ENCODE results near the gene HMGN1. TPM values are rescaled to one million over a fixed set of nuclear protein-coding genes. Genes with fewer than 3 reads are reported as not detected.

Gene HMGN1
- polyA plus RNA-seq, 1 of the 3 experiments (the other 2 are of a cell fraction), result 219 TPM

- Histone ChIP-seq H3K4me2 (peak overlapping the region; percentile 66), H3K4me3 (ENCODE audit: low read depth in 2 of 2, low read length in 1 of 2) (0 out of 4 replicates have a peak overlapping the region, but pooled peaks of 1 of the 2 experiments have one; percentile 18)
These were observed 38.0 kb upstream of the HMGN1 start for GRCh38 chr21:39386899-39387298.

GRCh38 chr21:39386194-39386593 is 37.3 kb upstream of the HMGN1 start:
- H3K27ac ChIP-seq (ENCODE audit: low read depth in 2 of 2, low read length in 1 of 2), result peak overlapping the region; percentile 52 to 80
- CTCF ChIA-PET, result interaction anchor here (1.0 to 2.0 kb wide), 4 partner anchors 13 to 73 kb away, joined by 3 to 6 read pairs (median 5); no protein-coding TSS in a partner anchor
- H3K79me2 ChIP-seq (ENCODE audit: insufficient read depth), result peaks cover 81% of the 10 kb centered on the region
- H3K4me2 ChIP-seq, result peak overlapping the region; percentile 72
- peak overlapping the region; percentile 46; the same call in 1 of the 2 replicates for H3K9ac ChIP-seq
- peaks cover 4 to 19% of the 10 kb centered on the region in 2 experiments; a peak in 3 of 4 replicates for H3K4me1 ChIP-seq (ENCODE audit: control insufficient read depth in 1 of 2, insufficient read depth in 2 of 2, low read depth in 1 of 2, low read length in 1 of 2)
- peak overlapping the region; percentile 17 to 33; a peak in 3 of 4 replicates for H3K4me3 ChIP-seq (ENCODE audit: low read depth in 2 of 2, low read length in 1 of 2)
- H3K36me3 ChIP-seq (replicated peaks in 1 of 2; ENCODE audit: control insufficient read depth in 1 of 2, insufficient read depth in 2 of 2, low read length in 1 of 2), result peaks cover 1 to 13% of the 10 kb centered on the region in 2 experiments
- H4K20me1 ChIP-seq (ENCODE audit: insufficient read depth), result peaks cover 4% of the 10 kb centered on the region; the same call in 1 of the 2 replicates
- H3F3A ChIP-seq (replicated peaks; ENCODE audit: insufficient read depth), result peaks cover 19% of the 10 kb centered on the region
- DNase-seq, result no peak
- POLR2A ChIA-PET, result interaction anchor here (1.0 to 3.0 kb wide), 2 partner anchors 37 to 203 kb away, joined by 4 to 19 read pairs; partner anchors contain the start of genes HMGN1 and PSMG1
- no peaks in the 10 kb centered on the region for H3K9me3 ChIP-seq
- H3K9me2 ChIP-seq, result no peaks in the 10 kb centered on the region
- no peaks in the 10 kb centered on the region for H3K27me3 ChIP-seq (ENCODE audit: insufficient read depth)
- H2AFZ ChIP-seq (ENCODE audit: low read depth), result 0 out of 2 replicates have a peak overlapping the region, but pooled peaks have one; percentile 68
- WGBS (ENCODE audit: low lambda C conversion rate), result 48% methylated on average over 4 of the region's 13 CpGs
- TF ChIP-seq GATA2 (CRISPR knock-in tag; IDR thresholded peaks at IDR 0.05) (no peak), USF2 (IDR thresholded peaks at IDR 0.05; ENCODE audit: borderline replicate concordance, low read depth, low read length) (no peak), CHD2 (IDR thresholded peaks at IDR 0.05; ENCODE audit: low read length, partially characterized antibody) (no peak), MEF2A (IDR thresholded peaks at IDR 0.05; ENCODE audit: borderline replicate concordance, low read depth) (no peak), RAD21 (IDR thresholded peaks at IDR 0.05; ENCODE audit: low read length) (no peak), SMC3 (IDR thresholded peaks at IDR 0.05; ENCODE audit: low read depth, low read length) (no peak), RCOR1 (IDR thresholded peaks at IDR 0.05; ENCODE audit: low read length) (no peak), JUND (IDR thresholded peaks at IDR 0.05) (no peak), MXI1 (IDR thresholded peaks at IDR 0.05; ENCODE audit: low read depth, low read length) (no peak), FOXM1 (IDR thresholded peaks at IDR 0.05; ENCODE audit: low read depth) (no peak), EP300 (IDR thresholded peaks at IDR 0.05; ENCODE audit: borderline replicate concordance in 1 of 2, low read depth in 1 of 2, low read length in 1 of 2) (no peak), NFIC (IDR thresholded peaks at IDR 0.05; ENCODE audit: borderline replicate concordance) (no peak), SIN3A (IDR thresholded peaks at IDR 0.05; ENCODE audit: borderline replicate concordance, low read depth, low read length) (no peak)
- TF ChIP-seq, protein P1, sequence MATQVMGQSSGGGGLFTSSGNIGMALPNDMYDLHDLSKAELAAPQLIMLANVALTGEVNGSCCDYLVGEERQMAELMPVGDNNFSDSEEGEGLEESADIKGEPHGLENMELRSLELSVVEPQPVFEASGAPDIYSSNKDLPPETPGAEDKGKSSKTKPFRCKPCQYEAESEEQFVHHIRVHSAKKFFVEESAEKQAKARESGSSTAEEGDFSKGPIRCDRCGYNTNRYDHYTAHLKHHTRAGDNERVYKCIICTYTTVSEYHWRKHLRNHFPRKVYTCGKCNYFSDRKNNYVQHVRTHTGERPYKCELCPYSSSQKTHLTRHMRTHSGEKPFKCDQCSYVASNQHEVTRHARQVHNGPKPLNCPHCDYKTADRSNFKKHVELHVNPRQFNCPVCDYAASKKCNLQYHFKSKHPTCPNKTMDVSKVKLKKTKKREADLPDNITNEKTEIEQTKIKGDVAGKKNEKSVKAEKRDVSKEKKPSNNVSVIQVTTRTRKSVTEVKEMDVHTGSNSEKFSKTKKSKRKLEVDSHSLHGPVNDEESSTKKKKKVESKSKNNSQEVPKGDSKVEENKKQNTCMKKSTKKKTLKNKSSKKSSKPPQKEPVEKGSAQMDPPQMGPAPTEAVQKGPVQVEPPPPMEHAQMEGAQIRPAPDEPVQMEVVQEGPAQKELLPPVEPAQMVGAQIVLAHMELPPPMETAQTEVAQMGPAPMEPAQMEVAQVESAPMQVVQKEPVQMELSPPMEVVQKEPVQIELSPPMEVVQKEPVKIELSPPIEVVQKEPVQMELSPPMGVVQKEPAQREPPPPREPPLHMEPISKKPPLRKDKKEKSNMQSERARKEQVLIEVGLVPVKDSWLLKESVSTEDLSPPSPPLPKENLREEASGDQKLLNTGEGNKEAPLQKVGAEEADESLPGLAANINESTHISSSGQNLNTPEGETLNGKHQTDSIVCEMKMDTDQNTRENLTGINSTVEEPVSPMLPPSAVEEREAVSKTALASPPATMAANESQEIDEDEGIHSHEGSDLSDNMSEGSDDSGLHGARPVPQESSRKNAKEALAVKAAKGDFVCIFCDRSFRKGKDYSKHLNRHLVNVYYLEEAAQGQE (IDR thresholded peaks at IDR 0.05; ENCODE audit: low read depth, low read length), result no peak
- TF ChIP-seq, protein P2, sequence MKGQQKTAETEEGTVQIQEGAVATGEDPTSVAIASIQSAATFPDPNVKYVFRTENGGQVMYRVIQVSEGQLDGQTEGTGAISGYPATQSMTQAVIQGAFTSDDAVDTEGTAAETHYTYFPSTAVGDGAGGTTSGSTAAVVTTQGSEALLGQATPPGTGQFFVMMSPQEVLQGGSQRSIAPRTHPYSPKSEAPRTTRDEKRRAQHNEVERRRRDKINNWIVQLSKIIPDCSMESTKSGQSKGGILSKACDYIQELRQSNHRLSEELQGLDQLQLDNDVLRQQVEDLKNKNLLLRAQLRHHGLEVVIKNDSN (IDR thresholded peaks at IDR 0.05; ENCODE audit: borderline replicate concordance, low read depth), result no peak
- TF ChIP-seq, protein P3, sequence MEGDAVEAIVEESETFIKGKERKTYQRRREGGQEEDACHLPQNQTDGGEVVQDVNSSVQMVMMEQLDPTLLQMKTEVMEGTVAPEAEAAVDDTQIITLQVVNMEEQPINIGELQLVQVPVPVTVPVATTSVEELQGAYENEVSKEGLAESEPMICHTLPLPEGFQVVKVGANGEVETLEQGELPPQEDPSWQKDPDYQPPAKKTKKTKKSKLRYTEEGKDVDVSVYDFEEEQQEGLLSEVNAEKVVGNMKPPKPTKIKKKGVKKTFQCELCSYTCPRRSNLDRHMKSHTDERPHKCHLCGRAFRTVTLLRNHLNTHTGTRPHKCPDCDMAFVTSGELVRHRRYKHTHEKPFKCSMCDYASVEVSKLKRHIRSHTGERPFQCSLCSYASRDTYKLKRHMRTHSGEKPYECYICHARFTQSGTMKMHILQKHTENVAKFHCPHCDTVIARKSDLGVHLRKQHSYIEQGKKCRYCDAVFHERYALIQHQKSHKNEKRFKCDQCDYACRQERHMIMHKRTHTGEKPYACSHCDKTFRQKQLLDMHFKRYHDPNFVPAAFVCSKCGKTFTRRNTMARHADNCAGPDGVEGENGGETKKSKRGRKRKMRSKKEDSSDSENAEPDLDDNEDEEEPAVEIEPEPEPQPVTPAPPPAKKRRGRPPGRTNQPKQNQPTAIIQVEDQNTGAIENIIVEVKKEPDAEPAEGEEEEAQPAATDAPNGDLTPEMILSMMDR (IDR thresholded peaks at IDR 0.05), result no peak

More at GRCh38 chr21:39386899-39387298, 38.0 kb upstream of the HMGN1 start:
- peaks cover 76% of the 10 kb centered on the region for H3K79me2 ChIP-seq (ENCODE audit: insufficient read depth)
- H3K36me3 ChIP-seq (replicated peaks in 1 of 2; ENCODE audit: control insufficient read depth in 1 of 2, insufficient read depth in 2 of 2, low read length in 1 of 2), result peaks cover 7 to 18% of the 10 kb centered on the region in 2 experiments
- H3F3A ChIP-seq (replicated peaks; ENCODE audit: insufficient read depth), result peaks cover 14% of the 10 kb centered on the region
- WGBS (ENCODE audit: low lambda C conversion rate), result 98% methylated on average over 11 of the region's 11 CpGs
- ChIA-PET POLR2A (interaction anchor here (3.0 kb wide), 1 partner anchor 38 kb away, joined by 19 read pairs; the partner anchor contains the start of gene HMGN1), CTCF (interaction anchor here (1.1 to 2.0 kb wide), 10 partner anchors 12 to 204 kb away, joined by 3 to 14 read pairs (median 6); partner anchors contain the start of genes BRWD1 and PSMG1)
- H2AFZ ChIP-seq (ENCODE audit: low read depth), result peak overlapping the region; percentile 69
- peak overlapping the region; percentile 59 to 77 for H3K27ac ChIP-seq (ENCODE audit: low read depth in 2 of 2, low read length in 1 of 2)
- no peak for DNase-seq
- no peaks in the 10 kb centered on the region for H3K27me3 ChIP-seq (ENCODE audit: insufficient read depth)
- TF ChIP-seq FOSL2 (IDR thresholded peaks at IDR 0.05; ENCODE audit: borderline replicate concordance, low read depth), result no peak
- no peak for TF ChIP-seq MXI1 (IDR thresholded peaks at IDR 0.05; ENCODE audit: low read depth, low read length)
- TF ChIP-seq RXRA (IDR thresholded peaks at IDR 0.05; ENCODE audit: borderline replicate concordance, low read depth), result no peak
- no peak for TF ChIP-seq SIN3A (IDR thresholded peaks at IDR 0.05; ENCODE audit: borderline replicate concordance, low read depth, low read length)
- TF ChIP-seq YY1 (IDR thresholded peaks at IDR 0.05; ENCODE audit: low read depth), result no peak
- no peak for TF ChIP-seq POLR2AphosphoS5 (IDR thresholded peaks at IDR 0.05; ENCODE audit: low read depth, low read length)
- TF ChIP-seq NRF1 (IDR thresholded peaks at IDR 0.05; ENCODE audit: low read depth, low read length), result no peak
- no peak for TF ChIP-seq RAD21 (IDR thresholded peaks at IDR 0.05; ENCODE audit: low read length)
- TF ChIP-seq FOXJ3 (CRISPR knock-in tag; IDR thresholded peaks at IDR 0.05), result no peak
- H3K4me1 ChIP-seq (ENCODE audit: control insufficient read depth in 1 of 2, insufficient read depth in 2 of 2, low read depth in 1 of 2, low read length in 1 of 2), result peaks cover 4 to 17% of the 10 kb centered on the region in 2 experiments; a peak in 3 of 4 replicates
- no peaks in the 10 kb centered on the region for H3K9me3 ChIP-seq
- peaks cover 4% of the 10 kb centered on the region; the same call in 1 of the 2 replicates for H4K20me1 ChIP-seq (ENCODE audit: insufficient read depth)
- no peak overlapping the region; the same call in 1 of the 2 replicates for H3K9ac ChIP-seq
- no peaks in the 10 kb centered on the region for H3K9me2 ChIP-seq

Data from SK-N-SH (cell line).